Measurements from ENCODE around the gene DCTPP1.

DNA sequence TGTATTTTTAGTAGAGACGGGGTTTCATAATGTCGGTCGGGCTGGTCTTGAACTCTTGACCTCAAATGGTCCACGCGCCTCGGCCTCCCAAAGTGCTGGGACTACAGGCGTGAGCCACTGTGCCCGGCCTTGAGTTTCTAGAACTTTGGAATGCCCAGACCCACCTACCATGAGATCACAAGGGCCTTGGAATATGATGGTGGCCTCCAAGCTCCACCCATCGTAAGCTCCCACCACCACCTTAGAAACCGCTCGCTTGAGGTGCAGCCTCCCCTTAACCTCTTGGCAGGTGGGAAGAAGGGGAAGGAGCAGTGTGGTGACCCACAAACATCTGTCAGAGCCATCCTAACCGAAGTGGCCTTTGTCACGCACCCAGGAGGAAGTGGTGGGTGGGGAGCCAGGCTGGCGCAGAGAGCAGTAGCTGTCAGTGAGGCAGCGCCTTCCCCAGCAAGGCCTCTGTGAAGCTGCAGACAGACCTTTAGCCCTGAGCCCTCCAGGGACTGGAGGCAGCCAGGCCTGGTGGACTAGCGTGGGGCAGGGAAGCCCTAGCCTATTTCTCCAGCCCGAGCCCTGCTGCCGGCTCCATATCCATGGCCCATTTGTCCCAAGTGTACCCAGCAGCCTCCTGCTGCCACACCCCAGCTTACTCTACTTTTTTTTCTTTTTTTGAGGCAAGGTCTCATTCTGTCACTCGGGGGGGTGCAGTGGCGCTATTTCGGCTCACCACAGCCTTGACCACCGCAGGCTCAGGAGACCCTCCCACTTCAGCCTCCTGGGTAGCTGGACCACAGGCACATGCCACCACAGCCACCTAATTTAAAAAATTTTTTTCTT, 28.9 kb upstream of the DCTPP1 start:
- TF ChIP-seq, protein P1, sequence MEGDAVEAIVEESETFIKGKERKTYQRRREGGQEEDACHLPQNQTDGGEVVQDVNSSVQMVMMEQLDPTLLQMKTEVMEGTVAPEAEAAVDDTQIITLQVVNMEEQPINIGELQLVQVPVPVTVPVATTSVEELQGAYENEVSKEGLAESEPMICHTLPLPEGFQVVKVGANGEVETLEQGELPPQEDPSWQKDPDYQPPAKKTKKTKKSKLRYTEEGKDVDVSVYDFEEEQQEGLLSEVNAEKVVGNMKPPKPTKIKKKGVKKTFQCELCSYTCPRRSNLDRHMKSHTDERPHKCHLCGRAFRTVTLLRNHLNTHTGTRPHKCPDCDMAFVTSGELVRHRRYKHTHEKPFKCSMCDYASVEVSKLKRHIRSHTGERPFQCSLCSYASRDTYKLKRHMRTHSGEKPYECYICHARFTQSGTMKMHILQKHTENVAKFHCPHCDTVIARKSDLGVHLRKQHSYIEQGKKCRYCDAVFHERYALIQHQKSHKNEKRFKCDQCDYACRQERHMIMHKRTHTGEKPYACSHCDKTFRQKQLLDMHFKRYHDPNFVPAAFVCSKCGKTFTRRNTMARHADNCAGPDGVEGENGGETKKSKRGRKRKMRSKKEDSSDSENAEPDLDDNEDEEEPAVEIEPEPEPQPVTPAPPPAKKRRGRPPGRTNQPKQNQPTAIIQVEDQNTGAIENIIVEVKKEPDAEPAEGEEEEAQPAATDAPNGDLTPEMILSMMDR (conservative IDR thresholded peaks at IDR 0.05 in 1 of 2, IDR thresholded peaks at IDR 0.05 in 1 of 2; ENCODE audit: extremely low read depth in 1 of 2, insufficient read depth in 1 of 2, low read depth in 1 of 2, low read length in 2 of 2) = no peak
- TF ChIP-seq EZH2 (IDR thresholded peaks at IDR 0.05; ENCODE audit: borderline replicate concordance, low read length) = no peak
